ENCODE measurements around the gene NCOA3.

The NCOA3 gene

GRCh38 chr20:47669489-47669888 is 167.8 kb downstream of the NCOA3 start:
- DNase-seq: no peak

DNA sequence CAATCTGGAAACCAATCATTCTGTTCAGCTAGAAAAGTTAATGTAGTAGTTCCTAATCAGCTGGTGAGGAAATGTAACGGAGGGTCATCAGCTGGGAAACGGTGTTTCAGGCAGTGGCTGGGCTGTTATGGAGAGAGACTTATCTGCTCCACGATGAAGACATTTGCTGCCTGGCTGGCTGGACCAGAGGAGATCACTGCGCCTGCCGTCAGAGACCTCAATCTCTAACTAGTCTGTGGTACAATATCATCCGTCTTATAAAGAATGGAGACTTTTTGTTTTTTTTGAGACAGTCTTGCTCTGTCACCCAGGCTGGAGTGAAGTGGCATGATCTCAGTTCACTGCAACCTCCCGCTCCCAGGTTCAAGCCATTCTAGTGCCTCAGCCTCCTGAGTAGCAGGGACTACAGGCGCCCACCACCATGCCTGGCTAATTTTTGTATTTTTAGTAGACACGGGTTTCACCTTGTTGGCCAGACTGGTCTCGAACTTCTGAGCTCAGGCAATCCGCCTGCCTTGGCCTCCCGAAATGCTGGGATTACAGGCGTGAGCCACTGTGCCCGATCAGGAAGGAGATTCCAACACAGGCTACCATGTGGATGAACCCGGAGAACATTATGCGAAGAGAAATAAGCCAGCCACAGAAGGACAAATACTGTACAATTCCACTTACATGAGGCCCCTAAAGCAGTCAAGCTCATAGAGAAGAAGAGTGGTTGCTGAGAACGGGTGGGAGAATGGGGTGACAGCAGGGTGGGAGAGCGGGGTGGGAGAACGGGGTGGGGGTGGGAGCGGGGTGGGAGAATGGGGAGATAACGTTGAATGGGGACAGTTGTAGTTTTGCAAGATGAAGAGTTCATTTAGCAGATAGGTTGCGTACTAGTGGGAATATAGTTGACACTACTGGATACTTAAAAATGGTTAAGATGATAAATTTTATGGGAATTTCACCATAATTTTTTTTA is 168.5 kb downstream of the NCOA3 start:
- DNase-seq: no peak

DNA sequence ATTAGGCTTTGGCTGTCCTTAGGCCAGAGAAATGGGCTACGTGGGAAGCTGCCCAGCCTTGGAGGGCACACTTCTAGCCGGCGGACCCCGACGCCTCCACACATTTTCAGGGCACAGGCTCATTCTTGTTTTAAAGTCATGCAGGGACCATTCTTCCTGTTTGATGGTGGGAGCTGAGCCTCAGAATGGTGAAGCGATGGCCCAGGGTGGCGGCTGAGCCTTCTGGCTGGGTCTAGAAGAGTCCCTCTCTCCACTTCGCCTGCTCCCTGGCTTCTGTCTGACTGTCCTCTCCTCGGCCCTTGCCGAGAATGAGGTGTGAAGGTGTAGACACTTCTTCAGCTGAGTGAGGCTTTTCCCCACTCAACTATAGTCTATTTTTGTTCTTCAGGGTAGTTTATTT is 169.2 kb downstream of the NCOA3 start:
- no peak for DNase-seq

- no peak for DNase-seq
Measured at GRCh38 chr20:47672166-47672565, 170.5 kb downstream of the NCOA3 start.

- DNase-seq: no peak
Measured at GRCh38 chr20:47672886-47673670, 171.4 kb downstream of the NCOA3 start.

DNA sequence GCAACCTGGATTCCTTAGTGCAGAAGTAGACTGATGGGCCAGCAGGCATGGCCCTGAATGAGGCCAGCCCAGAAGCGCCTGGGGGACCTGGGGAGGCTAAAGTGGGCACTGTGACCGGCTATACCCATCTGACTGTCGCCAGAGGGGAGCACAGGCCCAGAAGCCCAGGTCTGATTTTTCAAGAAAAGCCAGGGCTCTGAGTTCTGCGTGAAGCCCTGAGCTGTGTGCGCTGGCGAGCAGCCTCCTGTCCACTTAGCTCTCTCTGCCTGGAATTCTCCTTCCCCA is 171.9 kb downstream of the NCOA3 start:
- no peak for DNase-seq

DNA sequence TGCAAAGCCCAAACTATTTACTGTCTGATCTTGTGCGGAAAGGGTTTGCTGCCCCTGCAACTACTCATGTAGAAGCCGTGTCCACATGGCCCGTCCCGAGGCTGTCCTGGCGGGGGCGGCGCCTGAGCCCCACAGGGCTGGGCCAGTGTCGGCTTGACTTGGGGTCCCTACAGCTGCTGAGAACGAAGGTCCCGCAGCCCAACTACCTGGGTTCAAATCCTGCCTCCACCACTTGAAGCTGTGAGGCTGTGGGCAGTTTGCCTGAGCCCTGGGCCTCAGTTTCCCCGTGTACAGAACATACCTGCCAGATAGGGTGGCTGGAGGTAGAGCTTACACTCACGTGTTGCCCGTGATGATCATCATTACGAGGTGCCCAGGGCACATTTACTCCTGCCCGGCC is 172.5 kb downstream of the NCOA3 start:
- no peak for DNase-seq

GRCh38 chr20:47674686-47675085 is 173.0 kb downstream of the NCOA3 start:
- DNase-seq: no peak

- DNase-seq: no peak
Measured at GRCh38 chr20:47675190-47676142, 173.8 kb downstream of the NCOA3 start.

- DNase-seq: no peak
Measured at GRCh38 chr20:47676219-47676721, 174.6 kb downstream of the NCOA3 start.

DNA sequence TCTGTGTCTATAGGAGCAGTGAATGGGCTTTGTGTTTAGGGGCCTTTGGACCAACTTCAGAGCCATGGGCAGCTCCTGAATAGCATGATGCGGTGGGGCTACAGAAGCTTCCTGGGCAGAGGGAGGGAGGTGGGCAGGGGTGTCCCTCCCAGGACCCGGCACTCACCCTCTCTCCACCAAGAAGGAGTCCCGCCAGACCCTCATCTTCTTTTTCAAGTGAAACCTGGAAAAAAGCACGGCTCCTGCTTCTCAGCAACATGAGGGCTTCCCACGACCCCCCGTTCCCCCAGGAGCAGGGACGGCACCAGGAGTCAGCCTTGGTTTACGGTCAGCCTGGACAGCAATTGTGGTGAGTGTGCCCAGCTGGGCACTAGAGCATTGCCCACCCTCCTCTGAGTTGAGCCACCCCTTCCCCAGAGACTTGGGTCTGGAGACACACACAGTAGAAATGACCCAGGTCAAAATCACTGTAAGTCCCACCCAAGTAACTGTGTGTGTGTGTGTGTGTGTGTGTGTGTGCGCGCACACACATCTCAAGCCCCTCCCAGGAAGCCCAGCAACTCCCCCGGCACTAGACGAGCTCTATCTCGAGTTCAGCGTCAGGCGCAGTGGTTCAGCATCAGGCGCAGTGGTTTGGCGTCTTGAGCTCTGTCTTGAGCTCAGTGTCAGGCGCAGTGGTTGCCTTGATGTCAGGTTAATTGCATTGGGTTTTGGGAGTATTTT is 175.4 kb downstream of the NCOA3 start:
- no peak for DNase-seq

- DNase-seq: peak in 1 of 2 experiments; percentile 37
Measured at GRCh38 chr20:47677635-47678453, 176.2 kb downstream of the NCOA3 start.

DNA sequence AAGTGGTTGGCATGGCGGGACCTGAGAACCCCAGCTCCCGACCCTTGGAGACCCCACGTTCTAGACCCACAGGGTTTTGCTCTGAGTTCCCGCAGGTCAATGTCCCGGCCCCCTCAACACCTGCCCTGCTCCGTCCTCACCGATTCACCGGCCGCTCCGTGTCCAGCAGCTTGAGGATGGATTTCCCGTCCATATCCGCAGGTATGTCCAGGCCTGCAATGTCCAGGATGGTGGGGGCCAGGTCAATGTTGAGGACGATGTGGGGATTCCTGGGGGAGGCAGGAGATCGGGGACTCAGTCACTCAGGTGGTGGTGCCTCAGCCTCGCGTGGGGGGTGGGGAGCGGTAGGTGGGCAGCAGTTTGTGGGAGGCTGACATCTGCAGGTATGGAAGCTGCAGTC is 176.8 kb downstream of the NCOA3 start:
- DNase-seq: no peak

DNA sequence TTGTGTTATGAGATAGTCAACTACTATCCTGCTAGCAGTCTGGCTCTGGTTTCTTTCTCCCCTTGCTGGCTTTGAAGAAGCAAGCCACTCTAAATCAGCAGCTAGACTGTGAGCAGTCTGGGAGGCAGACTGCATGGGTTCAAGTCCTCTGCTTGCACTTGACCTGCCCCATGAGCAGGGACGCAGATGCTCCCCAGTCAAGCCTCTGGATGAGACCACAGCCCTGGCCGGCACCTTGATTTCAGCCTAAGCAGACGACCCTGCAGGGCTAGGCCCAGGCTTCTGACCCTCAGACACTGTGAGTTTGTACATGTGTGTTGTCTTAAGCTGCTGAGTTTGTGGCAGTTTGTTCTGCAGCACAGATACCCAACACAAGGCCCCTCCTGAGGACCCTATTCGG is 177.8 kb downstream of the NCOA3 start:
- DNase-seq: no peak

- DNase-seq: no peak
Measured at GRCh38 chr20:47680804-47681529, 179.3 kb downstream of the NCOA3 start.

DNA sequence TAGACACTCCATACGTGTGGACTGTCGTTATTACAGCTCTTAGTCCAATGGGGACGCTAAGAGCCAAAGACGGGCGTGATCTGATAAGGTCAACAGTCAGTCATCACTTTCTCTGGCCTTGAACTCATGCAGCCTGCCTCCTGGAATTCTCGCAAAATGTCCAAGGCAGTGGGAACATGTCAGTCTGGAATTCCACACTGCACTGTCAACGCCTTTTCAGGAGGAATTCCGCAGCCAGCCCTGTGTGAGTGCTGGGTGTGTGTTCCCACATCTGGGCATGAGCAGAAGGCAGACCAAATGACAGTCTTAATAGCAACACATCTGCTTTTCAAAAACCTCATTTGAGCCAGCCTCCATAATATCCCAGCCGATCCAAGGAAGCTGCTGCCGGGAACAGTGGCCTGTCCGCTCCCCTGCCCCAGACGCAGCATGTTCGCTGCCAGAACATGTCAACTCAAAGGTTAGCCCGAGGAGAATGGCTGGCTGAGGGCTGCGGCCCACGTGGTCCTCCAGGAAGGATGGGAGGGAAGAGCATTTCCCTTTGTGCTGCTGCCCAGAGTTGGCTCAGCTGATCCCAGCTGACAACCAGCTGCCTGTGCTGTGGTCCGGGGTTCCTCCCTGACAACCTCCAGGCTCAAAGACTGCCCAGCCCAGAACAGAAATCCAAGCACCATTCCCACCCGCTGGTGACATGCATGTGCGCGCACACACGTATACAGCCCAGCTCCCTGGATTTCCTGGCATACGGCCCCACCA is 180.5 kb downstream of the NCOA3 start:
- no peak for DNase-seq

GRCh38 chr20:47682916-47683315 is 181.2 kb downstream of the NCOA3 start:
- DNase-seq: no peak

DNA sequence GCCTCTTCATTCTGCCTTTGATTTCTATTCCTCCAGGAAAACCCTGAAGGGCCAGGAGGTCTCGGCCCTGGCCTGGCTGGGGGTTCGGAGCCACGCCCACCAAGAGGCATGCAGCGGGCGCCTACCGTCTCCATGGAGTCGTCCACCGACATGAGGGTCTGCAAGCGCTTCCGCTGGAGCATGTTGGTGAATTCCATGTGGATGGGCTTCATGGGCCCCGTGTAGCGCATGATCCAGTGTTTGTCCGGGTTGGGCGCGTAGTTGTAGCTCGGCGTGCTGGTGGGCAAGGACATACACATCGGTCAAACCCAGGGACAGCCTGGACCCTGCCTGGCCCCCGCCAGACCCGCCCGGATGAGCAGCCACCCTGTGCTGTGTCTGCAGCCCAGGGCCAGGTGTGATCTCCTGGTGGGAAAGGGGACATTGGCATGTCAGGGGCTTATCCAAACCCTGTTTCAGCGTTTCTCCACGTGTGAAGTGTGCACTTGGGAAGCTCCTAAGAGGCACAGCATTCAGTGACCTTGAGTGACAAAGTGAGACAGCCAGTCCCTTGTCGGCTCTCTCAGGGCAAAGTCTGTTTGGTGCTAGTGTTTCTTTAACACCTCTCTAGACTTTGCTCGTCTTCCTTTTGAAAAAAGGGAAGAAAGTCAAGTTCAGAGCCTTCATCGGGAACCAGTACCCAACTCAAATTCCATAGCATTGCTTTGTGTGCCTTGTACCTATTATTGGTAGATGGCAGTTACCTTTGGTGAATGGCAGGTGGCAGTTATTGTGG is 182.8 kb downstream of the NCOA3 start:
- no peak for DNase-seq

GRCh38 chr20:47686545-47686944 is 184.9 kb downstream of the NCOA3 start:
- DNase-seq: no peak

Data from SW 1271 (cell line).